Fibroblast of pulmonary artery (primary cell): ENCODE measurements around the gene CYB5R3.
A peak's percentile ranks its signal among the peaks of the same experiment; 100 is the strongest.
"Not testable (repeated sequence)": the region's sequence is repeated elsewhere in the genome, so short reads cannot be mapped to it uniquely, and the experiment has no call there.

ENCODE experiments used
- DNase-seq: peaks from one replicate; pipeline ENCODE4 v3.0.0-alpha.2; 2010; ENCODE audit warnings: low read depth
- H3K4me3 ChIP-seq: replicated peaks from 2 replicates; pipeline ENCODE4 v1.5.1; 2011; ENCODE audit warnings: low read depth, mild to moderate bottlenecking, control low read depth, low read length, moderate library complexity
- CTCF ChIP-seq: IDR thresholded peaks from 2 replicates; pipeline ENCODE4 v1.5.1; 2011; ENCODE audit warnings: mild to moderate bottlenecking, control low read depth, low read length, inconsistent platforms; ENCODE audit errors: missing control alignments

Gene CYB5R3

DNA sequence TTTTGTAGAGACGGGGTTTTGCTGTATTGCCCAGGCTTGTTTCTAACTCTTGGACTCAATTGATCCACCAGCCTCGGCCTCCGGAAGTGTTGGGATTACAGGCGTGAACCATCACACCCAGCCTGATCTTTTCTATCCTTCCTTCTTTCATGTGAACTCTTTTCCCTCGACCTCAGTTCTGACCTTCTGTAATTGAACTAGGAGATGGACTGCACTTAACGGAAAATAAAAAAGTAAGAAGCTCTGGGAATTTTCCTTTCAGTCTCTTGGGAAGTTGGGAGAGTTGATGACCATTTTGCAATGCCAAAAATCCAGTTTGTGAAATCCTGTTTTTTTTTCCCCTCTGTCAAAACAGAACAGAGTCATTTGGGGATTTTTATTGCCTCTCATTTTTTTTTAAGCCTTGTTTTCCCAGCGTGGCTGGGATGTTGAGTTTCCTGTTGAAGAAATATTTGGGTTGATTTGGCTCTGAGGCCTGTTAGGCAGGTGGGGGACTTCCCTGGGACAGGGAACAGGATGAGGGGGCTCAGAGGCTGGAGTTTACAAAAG is 26.9 kb upstream of the CYB5R3 start:
- no peak overlapping the region for H3K4me3 ChIP-seq
- peak; percentile 78 for DNase-seq
- TF ChIP-seq CTCF, result no peak

DNA sequence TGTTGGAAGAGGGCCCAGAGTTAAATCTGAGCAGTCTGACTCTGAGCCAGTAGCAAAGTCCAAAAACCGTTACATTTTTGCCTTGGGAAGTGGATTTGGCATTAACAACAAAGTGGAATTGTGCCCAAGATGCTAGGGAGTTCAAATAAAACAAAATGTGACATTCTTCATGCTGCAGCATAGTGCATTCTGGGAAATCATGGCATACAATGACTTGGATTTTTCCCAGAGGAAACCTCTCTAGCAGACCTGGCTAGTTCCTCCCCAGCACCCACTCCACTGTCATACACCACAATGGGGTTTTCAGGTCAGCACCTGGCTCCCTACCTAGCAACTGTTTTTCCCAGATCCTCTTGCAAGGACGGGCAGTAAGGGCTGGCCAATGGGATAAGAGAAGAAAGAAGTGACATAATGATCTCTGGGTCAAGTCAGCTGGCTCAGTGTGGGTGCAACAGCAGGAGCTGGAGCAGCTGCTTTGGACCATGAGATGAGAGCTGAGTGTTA is 24.8 kb upstream of the CYB5R3 start:
- peak; percentile 69 for DNase-seq
- no peak overlapping the region for H3K4me3 ChIP-seq
- TF ChIP-seq CTCF, result no peak

GRCh38 chr22:42673071-42673470 is 23.9 kb upstream of the CYB5R3 start:
- DNase-seq, H3K4me3 ChIP-seq: not testable (repeated sequence)

- no peak overlapping the region for H3K4me3 ChIP-seq
- TF ChIP-seq CTCF, result no peak
- DNase-seq, result peak; percentile 64
Measured at GRCh38 chr22:42670921-42671709, 21.9 kb upstream of the CYB5R3 start.

DNA sequence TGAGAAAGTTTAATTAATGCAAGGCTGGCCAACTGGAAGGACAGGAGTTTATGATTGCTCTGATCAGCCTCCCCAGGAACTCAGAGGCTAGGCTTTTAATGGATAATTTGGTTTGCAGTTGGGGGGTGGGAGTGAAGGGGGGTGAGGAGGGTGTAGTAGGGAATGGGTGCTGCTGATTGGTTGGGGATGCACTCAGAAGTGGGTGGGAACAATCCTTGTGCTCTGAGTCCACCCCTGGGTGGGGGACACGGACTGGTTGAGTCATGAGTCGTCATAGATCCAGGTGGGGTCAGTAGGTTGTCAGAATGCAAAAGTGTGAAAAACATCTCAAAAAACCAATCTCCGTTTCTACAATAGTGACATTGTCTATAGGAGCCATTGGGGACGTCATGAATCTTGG is 20.9 kb upstream of the CYB5R3 start:
- DNase-seq, result no peak
- TF ChIP-seq CTCF, result no peak
- no peak overlapping the region for H3K4me3 ChIP-seq

GRCh38 chr22:42666393-42666792 is 17.2 kb upstream of the CYB5R3 start:
- not testable (repeated sequence) for H3K4me3 ChIP-seq, DNase-seq

DNA sequence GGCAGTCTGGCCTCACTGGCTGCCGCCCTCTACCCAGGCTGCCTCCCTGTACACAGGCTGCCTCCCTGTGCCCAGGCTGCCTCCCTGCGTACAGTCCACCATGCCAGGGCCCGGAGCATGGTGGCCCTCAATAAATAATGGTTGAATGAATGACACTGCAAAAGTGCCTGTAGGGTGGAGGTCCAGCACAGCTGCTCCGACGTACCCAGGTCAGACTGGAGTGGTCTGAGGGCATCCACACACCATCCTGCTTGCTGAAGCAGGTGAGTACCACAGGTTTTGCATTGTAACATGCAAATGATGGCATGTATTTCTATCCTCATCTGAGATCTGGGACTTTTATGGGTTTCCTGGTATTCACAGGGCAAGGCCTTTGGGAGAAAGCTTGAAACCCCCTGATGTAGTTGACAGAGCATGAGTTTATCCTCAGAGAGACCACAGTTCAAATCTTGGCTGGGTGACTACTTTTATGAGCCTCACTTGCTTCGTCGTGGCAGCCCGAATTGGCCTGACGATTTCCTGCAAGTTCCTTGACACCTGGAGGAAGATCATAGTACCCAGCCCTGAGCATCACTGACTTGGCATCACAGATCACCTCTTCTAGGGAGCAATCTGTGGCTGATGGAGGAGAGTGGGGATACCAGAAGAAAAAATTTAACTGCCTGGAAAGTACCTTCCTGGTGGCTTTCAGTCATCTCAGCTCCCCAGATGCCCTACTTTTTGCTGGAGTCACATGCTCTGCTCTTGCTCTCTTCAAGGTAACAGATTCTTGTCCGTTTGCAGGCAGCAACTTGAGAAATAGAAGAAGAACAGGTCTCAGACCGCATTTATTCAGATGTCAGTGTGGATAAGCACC is 16.0 kb upstream of the CYB5R3 start:
- H3K4me3 ChIP-seq, result no peak overlapping the region
- DNase-seq, result no peak
- TF ChIP-seq CTCF, result no peak
